SH-SY5Y (cell line): ENCODE data around the gene MT1E.

ENCODE experiments used
- GATA2 ChIP-seq: IDR thresholded peaks from 2 replicates; pipeline ENCODE4 v1.6.1; 2011; ENCODE audit warnings: mild to moderate bottlenecking, low read depth, low read length
- GATA3 ChIP-seq: IDR thresholded peaks from 2 replicates; pipeline ENCODE4 v1.6.1; 2011; ENCODE audit warnings: low read depth, mild to moderate bottlenecking, low read length, moderate library complexity

- no peak for TF ChIP-seq GATA2
- TF ChIP-seq GATA3: no peak
Measured at GRCh38 chr16:56591377-56592060, 34.1 kb upstream of the MT1E start.
